Dedifferentiated amniotic fluid mesenchymal stem cell (primary cell): ENCODE data around the gene KAZN.
A peak's percentile ranks its signal among the peaks of the same experiment; 100 is the strongest.

Experiments
- DNase-seq: peaks from one replicate; pipeline ENCODE4 v3.0.0-alpha.2; 2016; ENCODE audit errors: extremely low spot score

KAZN gene

DNA sequence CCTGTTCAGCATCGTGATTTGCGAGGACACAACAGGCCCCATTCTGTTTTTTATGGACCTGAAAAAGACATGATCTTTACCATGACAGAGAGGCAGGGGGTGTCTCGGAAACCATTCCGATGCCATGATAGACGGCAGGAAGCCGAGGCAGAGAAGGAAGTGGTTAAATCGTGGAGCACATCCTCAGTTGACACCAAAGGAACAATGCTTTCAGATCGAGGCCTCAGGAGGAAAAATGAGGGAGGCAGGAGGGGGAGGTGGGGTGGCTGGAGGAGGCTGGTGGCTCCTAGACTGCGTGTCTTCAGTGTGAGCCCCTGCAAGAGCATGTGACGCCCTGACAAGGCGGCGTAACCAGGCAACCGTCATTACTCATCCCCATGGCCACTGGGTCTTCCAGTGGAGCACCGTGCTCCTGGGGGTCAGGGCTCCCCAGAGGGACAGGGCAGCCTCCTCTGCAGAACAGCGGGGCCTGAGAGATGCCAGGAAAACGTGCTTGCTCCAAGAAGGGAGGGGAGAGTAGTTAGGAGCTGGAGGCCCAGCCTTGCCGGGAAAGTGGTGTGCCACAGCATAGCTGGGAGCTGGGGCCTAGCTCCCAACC is 382.2 kb downstream of the KAZN start:
- no peak for DNase-seq

DNA sequence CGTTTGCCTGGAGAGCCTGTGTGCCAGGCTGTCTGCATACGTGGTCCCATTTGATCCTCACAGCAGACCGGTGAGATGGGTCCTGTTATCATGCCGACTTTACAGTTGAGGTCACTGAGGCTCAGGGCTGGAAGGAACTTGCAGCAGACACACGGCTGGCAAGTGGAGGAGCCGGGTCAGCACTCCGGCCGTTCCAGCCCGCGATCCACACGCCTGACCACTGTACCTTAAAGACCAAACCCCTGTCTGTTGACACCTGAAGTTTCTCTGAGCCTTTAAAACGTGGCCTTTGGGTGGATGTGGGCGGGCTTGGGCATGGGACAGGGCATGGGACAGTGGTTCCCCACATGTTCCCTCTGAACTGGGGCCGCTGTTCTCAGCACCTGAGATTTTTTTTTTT is 383.5 kb downstream of the KAZN start:
- DNase-seq: no peak

DNA sequence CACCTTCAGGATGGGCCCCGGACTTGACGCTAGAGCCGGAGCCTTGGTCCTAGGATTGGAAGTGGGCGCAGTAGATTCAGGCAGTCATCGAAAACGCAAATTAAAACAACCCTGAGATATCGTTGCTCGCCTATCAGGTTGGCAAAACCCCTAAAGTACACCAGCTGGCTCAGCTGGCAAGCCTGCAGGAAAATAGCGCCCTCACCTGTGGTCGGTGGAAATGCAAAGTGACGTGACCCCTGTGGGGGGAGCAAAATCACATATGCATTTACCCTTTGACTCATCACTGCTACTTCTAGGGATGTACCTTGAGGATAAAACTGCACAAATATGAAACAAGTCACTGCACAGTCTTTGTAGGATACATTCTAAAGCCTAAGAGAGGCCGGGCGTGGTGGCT is 384.8 kb downstream of the KAZN start:
- no peak for DNase-seq

DNA sequence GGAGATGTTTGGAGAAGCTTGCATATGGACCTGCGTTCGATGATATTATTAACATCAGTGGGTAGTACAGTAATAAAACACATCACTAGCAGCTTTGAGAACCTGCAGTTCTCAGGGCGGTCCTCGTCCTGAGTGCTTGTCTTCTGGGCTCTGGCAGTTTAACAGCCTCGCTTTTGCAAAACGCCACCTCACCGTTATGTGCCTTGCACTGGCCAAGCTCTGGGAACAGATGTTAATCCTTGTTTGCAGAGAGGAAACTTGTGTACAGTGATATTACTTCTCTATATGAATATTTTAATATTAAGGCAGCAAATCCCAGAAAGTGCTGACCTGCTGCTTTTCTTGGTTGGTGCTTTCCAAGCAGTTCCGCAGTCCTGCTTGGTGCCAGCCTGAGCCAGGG is 387.7 kb downstream of the KAZN start:
- no peak for DNase-seq

DNA sequence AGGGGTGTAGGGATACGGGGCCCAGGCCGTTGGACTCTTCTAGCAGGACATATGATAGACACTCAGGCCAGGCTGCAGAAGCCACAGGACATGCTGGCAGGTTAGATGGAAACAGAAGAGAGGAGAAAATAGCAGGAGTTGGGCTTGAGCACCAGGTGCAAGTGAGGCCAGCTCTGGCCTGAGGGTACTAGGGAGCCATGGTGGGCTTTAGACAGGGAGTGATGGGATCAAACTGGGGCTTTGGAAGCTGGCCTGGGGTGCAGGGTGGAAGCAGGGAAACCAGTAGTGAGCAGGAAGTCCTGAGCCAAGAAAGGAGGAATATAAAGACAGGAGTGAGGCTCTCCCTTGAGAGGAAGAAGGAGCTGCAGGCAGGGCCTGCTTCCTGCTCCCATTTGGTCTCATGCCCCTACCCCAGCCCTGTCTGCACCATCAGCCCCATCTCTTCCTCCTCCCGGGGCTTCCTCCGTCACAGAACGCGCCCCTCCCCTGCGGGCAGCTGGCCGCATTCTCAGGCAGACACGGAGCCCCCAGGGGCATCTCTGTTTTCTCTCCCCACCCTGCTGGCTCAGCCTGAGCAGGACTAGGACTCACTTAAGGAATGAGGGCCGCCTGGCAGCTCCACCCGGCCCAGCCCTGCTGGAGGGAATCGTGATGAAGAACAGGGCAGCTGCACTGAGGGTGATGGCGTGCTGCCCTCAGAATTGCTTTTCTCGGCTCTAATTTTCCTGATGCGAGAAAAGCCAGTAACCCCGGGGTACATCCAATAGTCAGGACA is 389.5 kb downstream of the KAZN start:
- DNase-seq: peak; percentile 33

DNA sequence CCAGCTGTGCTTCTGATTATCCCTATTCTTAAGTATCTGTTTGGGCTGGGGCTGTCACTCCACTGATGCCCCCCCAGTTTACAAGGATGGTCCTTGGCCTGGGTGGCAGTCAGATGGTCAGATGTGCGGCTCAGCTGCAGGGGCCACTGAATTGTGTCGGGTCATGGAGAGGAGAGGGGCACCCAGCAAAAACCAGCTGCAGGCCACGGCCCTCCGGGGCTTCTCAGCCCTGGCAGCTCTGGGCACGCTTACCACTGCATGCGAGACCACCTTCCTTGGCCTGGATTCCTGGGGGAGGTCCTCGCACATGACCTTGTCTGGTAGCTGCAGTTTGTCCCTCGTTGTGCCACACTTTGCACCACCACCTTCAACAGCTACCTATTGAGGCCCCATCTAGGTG is 390.2 kb downstream of the KAZN start:
- no peak for DNase-seq

DNA sequence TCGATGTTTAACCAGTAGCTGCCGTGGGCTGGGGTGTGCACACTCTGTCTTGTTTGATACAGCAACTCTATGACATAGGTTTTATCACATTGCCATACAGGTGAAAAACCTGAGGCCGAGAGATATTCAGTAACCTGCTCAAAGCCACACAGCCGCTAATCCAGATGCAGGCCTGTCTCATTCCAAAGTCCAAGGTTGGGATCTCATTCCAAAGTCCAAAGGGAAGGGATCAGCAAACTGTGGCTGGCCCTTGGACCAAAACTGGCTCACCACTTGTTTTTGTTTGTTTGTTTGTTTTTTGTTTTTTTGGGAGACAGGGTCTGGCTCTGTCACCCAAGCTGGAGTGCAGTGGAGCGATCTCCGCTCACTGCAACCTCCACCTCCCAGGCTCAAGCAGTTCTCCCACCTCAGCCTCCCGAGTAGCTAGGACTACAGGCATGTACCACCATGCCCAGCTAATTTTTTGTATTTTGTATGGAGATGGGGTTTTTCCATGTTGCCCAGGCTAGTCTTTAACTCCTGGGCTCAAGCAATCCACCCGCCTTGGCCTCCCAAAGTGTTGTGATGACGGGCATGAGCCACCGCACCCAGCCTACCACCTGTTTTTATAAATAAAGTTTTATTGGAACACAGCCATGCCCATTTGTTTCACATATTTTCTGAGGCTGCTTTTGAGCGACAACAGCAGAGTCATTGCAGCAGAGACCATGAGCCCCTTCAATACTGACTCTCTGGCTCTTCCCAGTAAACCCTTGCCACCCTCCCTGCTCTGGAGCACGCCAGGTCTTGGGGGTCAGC is 391.6 kb downstream of the KAZN start:
- no peak for DNase-seq

DNA sequence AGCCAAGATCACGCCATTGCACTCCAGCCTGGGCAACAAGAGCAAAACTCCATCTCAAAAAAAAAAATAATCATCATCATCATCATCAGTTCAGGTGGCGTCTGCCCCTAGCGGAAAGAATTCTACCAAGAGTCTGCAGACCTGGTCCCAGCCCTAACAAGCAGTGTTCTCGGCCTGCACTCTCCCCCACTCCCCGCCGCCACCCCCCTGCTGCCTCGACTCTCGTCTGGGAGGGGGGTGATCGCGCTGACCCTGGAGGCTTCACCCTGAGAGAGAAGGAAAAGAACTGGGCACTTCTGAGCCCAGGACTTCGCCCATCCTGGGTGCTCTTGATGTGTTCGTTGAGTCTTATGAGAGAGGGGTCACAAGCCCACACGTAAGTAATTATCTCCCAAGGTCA is 394.9 kb downstream of the KAZN start:
- no peak for DNase-seq

DNA sequence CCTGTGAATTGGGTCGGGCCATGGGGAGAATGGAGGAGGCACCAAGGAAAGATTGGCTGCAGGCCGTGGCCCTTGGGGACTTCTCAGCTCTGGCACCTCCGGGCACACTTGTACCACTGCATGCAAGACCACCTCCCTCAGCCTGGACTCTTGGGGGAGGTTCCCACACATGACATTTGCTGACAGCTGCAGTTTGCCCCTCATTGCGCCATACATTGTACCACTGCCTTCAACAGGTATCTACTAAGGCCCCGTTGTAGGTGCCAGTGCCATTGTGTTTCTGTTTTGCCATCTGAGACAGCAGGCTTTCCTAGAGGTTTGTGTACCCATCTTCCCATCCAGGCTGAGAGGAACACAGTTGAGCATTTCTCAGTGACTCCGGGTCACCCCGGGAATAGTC is 395.7 kb downstream of the KAZN start:
- DNase-seq: no peak

DNA sequence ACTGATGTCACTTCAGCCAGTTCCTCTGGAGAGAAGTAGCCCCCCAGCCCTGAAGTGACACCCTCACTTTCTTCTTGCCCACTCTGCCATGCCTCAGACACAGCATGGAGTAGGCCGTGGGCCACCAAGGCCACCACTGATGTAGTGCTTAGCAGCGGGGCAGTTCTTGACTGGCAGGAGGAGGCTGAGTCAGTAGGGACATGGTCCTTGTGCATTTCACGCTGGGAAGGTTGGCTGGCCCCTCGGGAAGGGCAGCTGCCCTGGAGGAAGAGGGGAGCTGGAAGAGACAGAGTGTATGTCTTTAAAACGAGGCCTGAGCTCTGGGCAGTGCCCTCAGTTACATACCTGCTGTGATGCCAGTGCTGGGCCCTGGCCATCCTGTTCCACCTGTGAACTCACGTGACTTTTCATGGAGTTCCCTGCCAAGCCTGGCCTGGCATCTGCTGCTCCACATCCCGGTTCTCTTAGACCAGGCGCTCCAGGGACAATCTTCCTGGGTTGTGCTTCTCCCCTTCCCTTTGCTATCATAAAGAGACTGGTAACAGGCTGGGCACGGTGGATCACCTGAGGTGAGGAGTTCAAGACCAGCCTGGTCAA is 396.5 kb downstream of the KAZN start:
- no peak for DNase-seq

DNA sequence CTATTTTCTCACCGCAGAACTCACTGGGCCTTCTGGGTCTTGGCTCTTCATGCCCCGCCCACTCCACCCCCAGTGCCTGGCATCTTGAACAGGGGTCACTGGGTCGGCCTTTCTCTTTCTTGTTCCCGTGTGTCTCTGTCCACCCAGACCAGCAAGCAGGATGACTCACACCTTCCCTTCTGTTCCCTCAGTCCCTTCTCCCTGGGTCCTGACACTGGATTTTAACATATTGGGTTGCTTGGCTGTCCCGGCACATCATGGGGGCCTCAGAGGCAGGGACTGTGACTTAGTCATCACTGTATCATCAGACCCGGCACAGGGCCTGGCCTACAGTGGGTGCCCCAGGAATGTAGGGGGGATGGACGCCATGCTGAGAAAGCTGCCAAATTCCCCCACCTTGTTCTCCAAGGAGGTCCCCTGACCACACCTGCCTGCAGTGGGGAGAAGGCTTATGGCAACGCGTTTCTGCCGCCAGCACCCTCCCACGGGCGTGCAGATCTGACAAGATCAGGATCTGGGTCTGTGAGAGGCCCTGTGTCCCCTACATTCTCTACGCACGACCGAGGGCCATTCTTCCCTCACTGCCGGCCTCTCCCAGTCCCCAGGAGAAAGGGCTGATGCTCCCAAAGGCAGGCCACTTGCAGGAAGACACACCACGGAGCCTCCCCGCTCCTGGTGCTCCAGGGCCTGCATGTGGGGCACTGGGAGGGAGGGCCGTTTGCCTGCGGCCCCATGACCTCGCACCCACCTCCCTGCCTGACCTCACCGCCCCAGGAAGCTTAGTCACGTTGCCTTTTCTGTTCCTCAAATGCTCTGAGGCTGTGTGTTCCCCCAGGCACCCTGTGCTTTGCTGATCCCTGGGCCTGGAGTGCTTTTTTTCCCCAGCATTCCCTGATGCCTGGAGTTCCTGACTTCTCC is 397.9 kb downstream of the KAZN start:
- peak; percentile 34 for DNase-seq

DNA sequence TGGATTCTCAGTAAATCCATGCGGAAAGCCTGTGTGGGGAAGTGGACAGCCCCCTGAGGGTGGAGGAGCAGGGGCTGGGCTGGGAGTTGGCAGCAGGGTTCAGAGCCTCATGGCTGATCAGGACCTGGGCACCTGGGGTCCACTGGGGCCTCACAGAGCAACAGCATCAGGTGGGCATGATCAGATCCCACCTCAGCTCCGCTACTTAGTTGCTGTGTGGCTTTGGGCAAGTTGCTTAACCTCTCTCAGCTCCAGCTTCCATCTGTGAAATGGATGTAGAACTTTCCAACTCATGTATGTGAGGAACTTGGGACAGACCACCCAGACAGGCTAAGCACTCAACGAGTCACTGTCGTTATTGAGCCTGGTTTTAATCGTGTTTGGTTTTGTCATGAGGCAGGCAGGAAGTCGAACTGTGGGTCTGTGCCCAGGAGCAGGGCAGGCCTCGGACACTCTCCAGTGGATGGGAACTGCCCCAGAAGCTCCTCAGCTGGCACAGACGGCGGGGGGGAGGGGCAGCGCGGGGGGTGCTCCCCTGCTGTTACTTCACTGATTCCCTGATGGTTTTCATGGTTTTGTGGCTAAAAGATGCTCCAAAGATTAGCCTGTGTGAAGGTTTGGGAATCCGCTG is 399.3 kb downstream of the KAZN start:
- DNase-seq: no peak

DNA sequence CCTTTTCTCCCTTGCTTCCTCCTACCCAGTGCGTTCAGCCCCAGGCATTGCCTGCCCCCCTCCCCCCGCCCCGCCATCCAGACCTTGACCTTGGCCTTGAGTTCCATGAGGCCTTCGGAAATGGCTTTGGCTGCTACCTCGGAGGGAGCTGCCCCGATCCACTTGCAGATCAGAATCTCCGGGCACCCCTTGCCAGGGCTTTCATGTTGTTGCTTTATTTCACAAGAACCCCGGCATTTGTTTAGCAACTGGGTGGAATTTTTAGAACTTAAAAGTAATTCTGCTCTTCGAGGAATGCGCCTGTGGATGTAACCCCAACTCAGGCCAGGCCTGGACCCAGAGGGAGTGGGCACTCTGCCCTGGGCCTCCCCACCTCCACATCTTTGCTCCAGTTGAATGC is 401.0 kb downstream of the KAZN start:
- DNase-seq: no peak

DNA sequence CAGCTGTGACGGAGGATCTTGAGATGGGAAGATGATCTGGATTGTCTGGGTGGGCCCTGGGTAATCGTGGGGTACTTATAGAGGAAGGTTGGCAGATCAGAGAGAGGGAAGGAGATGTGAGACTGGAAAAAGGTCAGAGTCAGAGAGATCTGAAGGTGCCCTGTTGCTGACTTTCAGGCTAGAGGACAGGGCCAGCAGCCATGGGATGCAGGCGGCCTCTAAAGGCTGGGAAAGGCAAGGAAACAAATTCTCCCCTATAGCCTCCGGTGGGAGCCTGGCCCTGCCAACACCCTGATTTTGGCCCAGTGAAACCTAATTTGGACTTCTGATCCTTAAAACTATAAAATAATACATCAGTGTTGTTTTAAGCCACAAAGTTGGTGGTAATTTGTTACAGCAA is 401.5 kb downstream of the KAZN start:
- no peak for DNase-seq

DNA sequence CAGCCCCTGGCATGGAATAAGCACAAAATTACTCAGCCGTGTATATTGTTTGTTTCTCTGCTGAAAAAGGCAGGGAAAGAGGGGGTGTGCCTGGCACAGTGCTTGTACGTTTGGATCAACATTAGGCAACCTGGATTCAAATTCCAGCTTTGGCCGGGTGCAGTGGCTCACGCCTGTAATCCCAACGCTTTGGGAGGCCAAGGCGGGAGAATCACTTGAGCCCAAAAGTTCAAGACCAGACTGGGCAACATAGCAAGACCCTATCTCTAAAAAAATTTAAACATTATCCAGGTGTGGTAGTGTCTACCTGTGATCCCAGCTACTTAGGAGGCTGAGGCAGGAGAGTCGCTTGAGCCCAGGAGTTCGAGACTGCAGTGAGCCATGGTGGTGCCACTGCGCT is 402.2 kb downstream of the KAZN start:
- DNase-seq: no peak

DNA sequence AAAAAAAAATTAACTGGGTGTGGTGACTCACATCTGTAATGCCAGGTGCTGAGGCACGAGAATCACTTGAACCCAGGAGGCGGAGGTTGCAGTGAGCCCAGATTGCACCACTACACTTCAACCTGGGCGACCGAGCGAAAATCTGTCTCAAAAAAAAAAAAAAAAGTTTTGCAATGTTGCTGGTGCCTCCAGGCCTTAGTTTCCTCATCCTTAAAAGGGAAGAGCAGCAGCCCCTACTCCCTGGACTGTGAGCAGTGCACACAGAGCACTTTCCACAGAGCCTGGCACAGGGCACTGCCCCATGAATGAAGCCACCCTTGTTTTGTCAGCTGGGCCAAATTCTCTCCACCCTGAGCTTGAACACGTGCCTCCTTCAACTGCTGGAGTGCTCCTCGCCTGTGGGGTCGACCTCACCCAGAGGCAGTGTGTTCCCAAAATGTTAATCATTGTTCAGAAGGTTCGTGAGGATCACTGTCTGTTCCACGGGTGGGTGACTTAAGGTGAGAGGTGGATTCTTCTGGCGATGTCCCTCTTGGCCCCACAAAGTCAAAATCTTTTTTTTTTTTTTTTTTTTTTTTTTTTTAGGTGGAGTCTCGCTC is 402.9 kb downstream of the KAZN start:
- DNase-seq: no peak

DNA sequence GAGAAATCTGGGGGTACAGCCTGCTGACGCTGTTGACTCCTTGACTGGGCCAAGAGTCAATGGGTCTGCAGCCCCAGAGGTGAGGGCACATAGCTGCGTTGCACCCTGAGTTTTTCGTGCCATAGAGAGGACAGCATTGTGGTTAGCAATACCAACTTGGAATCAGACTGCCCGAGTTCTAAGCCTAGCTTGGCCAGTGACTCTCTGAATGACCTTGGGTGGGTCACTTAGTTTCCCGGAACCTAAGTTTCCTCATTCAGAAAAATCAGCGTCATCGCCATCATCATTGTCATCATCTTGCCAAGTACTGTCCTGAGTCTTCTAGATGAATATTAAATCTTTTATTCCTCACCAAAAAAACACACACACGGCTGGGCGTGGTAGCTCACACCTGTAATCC is 403.8 kb downstream of the KAZN start:
- no peak for DNase-seq

DNA sequence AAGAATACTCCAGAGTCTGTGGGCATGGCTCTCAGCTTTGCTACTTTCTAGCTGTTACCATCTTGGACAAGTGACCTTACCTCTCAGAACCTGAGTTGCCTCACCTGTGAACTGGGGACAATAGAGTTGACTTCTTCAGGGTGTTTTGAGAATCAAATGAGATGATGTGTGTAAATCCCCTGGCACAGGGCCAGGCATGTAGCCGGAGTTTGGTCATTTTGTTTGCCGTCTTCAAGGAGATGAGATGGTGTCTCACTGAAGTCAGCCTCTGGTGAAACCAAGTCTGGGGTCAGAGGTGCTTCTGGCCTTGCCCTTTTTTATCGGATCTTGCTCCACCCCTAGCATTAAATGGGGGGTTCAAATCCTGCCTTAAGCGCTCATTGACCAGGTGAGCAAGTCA is 405.9 kb downstream of the KAZN start:
- DNase-seq: no peak

DNA sequence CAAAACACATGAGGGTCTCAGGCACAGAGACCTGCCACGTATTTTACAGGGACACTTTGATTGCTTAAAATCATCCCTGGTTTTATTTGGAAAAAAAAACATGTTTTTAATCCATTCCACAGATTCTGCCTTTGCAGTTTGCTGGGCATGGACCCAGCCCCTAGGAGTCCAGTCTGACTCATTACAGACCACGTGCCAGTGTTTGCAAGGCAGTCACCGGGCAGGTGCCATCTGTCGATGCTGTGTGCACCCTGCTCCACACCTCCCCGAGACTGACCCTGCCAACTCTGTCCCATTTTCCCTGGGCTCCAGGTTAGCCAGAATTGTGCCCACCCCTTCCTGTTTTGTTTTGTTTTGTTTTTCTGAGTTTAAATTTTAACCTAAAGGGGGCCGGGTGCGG is 406.6 kb downstream of the KAZN start:
- DNase-seq: no peak

DNA sequence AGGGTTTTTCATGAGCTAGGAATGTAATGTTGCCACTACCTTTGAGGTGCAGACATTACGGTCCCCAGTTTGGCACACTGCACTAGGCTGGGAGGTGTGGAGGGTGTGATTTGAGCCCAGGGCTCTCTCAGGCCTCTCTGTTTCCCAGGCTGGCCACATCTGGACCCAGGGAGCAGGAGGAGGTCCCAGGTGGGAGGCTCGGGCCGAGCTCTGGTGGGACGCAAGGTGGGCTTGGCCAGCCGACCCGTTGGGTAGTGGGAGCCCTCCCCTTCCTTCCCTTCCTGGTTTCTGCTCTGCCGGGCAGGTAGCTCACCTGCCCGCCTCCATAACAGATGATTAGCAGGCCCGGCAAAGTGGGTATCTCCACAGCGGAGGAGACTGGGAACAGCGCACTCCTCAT is 408.9 kb downstream of the KAZN start:
- DNase-seq: no peak

DNA sequence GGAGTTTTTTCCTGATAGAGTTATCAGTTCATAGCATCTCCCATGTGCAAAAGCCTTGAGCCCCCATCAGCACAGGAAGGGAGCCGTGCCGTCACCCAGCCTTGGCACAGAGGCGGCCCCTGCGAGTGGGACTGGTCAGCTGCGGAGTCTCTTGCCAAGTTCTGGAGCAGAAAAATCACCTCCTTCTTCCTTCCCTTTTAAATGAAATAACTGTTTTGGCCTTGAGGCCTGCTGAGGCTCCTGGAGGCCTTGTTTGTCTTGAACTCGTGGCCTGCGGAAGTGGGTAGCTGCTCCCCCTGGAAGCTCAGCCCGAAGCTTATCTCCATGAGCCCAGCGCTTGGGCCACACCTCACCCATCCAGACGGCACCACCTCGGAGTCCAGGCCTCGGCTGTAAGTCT is 409.4 kb downstream of the KAZN start:
- DNase-seq: no peak
